DOHH2 (cell line): Measurements from ENCODE around the gene HID1.

Source experiments
- EZH2phosphoT487 ChIP-seq: fragments of 200-600 bp; sonication (generic); IDR thresholded peaks from 2 replicates; pipeline ENCODE4 v1.6.1; 2017; ENCODE audit warnings: borderline replicate concordance, mild to moderate bottlenecking, antibody characterized with exemption, low read length, moderate library complexity, mixed read lengths
- TF ChIP-seq, protein P1 (sequence below): fragments of 200-600 bp; sonication (generic); IDR thresholded peaks from one replicate; pipeline ENCODE4 v1.5.1; 2014; ENCODE audit warnings: antibody characterized with exemption, mild to moderate bottlenecking, low read depth, low read length; ENCODE audit not compliant: poor library complexity, severe bottlenecking

DNA sequence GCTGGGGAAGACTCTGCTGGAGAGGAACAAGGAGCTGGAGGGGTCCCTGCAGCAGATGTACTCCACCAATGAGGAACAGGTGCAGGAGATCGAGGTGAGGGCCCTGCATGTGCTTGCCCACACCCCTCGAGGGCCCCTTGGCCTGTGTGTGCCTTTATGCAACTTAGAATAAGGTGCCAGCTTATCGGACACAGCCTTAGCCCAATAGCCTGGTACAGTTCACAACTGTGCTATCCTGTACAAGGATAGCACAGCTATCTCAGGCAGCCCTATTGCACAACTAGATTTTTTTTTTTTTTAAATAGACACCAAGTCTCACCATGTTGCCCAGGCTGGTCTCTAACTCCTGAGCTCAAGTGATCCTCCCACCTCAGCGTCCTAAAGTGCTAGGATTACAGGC lies 27.0 kb upstream of the HID1 start:
- TF ChIP-seq, protein P1, sequence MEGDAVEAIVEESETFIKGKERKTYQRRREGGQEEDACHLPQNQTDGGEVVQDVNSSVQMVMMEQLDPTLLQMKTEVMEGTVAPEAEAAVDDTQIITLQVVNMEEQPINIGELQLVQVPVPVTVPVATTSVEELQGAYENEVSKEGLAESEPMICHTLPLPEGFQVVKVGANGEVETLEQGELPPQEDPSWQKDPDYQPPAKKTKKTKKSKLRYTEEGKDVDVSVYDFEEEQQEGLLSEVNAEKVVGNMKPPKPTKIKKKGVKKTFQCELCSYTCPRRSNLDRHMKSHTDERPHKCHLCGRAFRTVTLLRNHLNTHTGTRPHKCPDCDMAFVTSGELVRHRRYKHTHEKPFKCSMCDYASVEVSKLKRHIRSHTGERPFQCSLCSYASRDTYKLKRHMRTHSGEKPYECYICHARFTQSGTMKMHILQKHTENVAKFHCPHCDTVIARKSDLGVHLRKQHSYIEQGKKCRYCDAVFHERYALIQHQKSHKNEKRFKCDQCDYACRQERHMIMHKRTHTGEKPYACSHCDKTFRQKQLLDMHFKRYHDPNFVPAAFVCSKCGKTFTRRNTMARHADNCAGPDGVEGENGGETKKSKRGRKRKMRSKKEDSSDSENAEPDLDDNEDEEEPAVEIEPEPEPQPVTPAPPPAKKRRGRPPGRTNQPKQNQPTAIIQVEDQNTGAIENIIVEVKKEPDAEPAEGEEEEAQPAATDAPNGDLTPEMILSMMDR: no peak
- no peak for TF ChIP-seq EZH2phosphoT487
